M059J (cell line): Measurements from ENCODE around the gene ZNF398. TPM values are rescaled to one million over a fixed set of nuclear protein-coding genes. Genes with fewer than 3 reads are reported as not detected.

Experiments
- DNase-seq: peaks from one replicate; pipeline ENCODE4 v3.0.0-alpha.2; 2012; ENCODE audit warnings: low read depth
- total RNA-seq: library from RNA; depleted of rRNA; stranded (reverse); fragments of >200 nt; shearing (Covaris generic); gene quantifications from 2 replicates; pipeline ENCODE4 v1.2.3, GENCODE V29; 2014

ZNF398 gene
- total RNA-seq, 1 experiment from 2014 or later, result 16.0 TPM

- peak; percentile 55 for DNase-seq
Measured at GRCh38 chr7:149147752-149148653, 750 bp downstream of the ZNF398 start.

- no peak for DNase-seq
Measured at GRCh38 chr7:149150981-149151380, 3.7 kb downstream of the ZNF398 start.

GRCh38 chr7:149153346-149153745 is 6.1 kb downstream of the ZNF398 start:
- DNase-seq, result no peak

DNA sequence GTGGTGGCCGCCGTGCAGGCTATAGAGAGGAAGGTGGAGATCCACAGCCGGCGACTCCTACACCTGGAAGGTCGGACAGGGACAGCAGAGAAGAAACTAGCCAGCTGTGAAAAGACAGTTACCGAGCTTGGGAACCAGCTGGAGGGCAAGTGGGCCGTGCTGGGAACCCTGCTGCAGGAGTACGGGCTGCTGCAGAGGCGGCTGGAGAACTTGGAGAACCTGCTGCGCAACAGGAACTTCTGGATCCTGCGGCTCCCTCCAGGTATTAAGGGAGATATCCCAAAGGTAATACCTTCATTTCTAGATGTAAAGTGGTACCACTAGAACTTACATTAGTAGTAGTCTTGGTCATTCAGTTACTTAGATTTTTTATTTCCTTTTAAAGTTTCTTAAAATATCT is 6.8 kb downstream of the ZNF398 start:
- DNase-seq, result no peak

- DNase-seq, result no peak
Measured at GRCh38 chr7:149156898-149157297, 9.6 kb downstream of the ZNF398 start.

GRCh38 chr7:149161241-149161848 is 14.1 kb downstream of the ZNF398 start:
- DNase-seq, result peak; percentile 77

GRCh38 chr7:149166142-149166541 is 18.9 kb downstream of the ZNF398 start:
- DNase-seq, result no peak

DNA sequence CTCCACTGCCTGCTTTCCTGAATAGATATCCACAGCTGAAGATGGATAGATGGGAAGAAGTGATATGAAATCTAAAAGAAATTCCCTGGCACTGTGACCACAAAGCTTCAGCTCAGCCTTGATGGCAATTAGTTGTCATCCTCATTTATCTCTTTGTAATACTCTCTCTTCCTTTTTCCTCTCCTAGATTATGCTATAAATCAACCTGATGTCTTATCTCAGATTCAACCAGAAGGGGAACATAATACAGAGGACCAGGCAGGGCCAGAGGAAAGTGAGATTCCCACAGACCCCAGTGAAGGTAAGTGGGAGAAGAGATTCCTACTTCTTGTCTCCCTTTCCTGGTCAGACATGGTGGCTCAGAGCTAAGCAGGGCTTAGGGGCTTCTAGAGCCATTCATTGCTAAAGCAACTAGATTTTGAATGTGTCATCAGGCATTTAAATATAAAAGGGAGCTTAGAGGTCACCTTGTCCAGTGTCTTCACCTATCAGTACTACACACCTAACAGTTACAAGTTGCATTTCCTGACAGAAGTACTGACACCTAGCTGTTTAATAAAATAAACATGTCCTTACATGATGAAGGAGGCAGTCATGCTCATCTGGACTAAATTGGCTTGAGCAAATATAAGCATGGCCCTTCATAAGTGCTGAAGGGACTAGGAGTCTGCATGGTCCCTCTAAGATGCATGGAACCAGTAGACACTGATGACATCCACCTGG is 19.5 kb downstream of the ZNF398 start:
- DNase-seq, result no peak

DNA sequence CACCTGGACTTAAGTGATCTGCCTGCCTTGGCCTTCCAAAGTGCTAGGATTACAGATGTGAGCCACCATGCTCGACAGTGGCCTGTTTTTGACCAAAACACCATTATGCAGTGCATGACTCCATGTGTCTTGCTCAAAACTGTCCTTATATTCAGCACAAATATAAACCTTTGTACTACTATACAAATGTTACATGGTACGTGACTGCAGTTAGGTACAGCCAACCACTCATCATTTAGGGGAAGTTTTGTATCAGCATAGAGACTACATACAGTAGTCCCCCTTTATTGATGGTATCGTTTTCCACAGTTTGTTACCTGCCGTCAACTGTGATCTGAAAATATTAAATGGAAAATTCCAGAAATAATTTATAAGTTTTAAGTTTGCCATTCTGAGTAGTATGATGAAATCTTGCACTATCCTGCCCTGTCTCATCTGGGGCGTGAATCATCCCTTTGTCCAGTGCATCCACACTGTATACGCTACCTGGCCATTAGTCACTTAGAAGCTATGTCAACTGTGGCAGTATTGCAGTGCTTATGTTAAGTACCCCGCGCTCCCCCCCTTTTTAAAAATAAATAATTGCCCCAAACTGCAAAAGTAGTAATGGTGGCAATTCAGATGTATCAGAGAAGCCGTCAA is 24.8 kb downstream of the ZNF398 start:
- DNase-seq, result peak; percentile 64

DNA sequence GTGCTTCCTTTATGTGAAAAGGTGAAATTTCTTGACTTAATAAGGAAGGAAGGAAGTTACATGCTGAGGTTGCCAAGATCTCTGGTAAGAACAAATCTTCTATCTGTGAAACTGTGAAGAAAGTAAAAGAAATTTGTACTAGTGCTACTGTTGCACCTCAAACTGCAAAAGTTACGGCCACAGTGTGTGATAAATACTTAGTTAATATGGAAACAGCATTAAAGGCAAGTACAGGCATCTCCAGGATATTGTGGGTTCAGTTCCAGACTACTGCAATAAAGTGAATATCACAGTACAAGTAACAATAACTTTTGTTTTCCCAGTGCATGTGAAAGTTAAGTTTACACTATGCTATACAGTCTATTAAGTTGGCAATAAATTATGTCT is 25.3 kb downstream of the ZNF398 start:
- DNase-seq, result no peak

DNA sequence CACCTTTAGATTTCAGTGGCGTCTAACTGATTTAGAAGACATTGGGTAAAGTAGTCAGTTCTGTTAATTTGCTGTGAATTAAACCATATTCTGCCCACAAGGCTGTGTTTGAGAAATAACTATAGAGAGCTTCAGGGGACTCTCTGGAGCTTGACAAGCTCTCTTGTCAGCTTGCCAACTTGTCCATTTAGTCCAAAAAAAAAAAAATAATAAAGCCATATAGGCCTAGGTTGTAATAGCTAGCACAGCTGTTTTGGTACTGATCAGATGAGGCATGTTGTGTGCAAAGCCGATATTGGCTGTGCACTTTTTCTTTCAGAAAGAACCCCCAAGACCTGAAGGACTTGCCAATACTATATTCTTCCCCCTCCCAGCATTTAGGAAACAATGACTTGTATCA is 27.9 kb downstream of the ZNF398 start:
- no peak for DNase-seq

GRCh38 chr7:149179241-149179640 is 32.0 kb downstream of the ZNF398 start:
- DNase-seq, result no peak

DNA sequence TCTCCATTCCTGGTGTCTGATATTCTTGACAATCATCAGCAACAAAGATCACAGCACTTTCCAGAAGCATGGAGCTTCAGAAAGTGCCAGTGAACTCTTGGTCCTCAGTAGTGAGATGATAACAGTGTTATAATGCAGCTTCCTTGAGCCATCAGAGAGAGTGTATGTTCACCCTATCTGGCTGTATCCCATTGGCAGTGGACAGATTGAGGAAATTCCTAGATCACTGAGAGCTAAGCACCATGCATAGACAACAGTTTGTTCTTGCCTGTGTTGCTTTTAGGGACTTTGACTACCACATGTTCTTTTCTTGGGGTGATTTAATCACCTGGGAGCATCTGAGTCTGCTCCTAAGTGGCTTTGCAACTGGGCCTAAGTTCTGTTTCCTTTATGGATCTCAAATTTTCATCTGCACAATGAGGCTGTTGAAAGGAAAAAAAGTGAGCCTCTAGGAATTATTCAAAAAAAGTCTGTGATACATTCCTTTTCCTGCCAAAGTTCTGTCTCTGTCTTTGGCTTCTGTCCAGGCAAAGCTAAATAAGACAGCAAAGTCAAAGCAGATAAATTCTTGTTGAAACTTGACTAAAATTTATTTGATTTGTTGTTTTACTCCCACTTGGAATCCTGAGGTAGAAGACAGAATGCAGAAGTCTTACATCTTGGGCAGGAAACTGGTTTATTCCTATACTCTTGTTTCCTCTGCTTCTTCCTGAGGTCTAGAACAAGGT is 33.6 kb downstream of the ZNF398 start:
- DNase-seq, result no peak

DNA sequence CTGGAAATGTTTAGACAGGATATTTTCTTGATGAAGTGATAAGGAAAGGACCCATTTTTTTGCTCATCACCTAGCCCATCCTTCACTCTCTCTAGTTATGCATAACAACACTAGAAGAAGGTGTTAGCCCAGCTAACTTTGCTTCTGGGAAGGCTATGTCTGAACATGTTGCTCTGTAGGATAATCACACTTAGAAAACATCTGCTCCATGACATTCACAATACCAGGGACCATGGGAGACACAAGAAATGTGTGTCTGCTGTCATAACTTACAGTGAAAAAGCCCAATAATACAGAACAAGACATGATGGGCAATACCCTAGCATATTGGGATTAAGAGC is 34.2 kb downstream of the ZNF398 start:
- no peak for DNase-seq

GRCh38 chr7:149184274-149184673 is 37.0 kb downstream of the ZNF398 start:
- DNase-seq, result no peak

- DNase-seq, result no peak
Measured at GRCh38 chr7:149188213-149188612, 41.0 kb downstream of the ZNF398 start.

DNA sequence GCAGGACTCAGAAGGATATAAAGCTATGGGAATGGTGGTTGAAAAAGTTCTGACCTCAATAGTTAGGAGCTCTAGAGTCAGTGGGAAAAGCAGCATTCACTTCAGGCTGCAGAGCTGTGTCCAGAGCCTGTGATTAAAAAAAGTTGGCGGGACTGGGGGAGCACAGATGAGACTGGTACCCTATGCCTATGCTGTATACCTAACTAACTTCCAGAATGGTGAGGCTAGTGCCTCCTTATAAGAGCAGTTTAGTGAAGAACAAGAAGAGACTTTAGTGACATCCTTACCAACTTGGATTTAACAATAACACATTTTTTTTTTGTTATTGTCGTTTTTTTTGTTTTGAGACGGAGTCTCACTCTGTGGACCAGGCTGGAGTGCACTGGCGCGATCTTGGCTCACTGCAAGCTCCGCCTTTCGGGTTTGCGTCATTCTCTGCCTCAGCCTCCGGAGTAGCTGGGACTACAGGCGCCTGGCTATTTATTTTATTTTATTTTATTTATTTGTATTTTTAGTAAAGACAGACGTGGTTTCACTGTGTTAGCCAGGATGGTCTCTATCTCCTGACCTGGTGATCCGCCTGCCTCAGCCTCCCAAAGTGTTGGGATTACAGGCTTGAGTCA is 41.5 kb downstream of the ZNF398 start:
- DNase-seq, result no peak

DNA sequence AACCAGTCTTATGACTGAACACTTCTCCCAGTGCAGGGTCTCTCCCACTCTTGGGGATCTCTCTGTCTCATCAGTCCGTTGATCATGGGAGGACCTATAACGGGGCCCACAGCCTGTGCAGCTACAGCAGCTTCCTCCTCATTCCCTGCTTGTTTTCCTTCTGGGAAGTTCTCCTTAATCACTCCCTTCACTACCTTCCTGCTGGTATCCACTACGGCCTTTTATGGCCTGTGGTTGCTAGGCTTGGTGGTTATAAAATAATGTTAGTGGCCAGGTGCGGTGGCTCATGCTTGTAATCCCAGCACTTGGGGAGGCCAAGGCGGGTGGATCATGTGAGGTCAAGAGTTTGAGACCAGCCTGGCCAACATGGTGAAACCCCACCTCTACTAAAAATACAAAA is 44.6 kb downstream of the ZNF398 start:
- DNase-seq, result no peak

GRCh38 chr7:149194799-149195179 is 47.5 kb downstream of the ZNF398 start:
- no peak for DNase-seq

- DNase-seq, result peak; percentile 91
Measured at GRCh38 chr7:149195180-149196150, 48.2 kb downstream of the ZNF398 start, which contains the start of gene ZNF282. ZNF282 (plus strand) TSS chr7:149195546; CDS start chr7:149195590, 44 bp downstream.
